Left ventricle myocardium inferior (tissue), 1 donor: ENCODE data around the gene ESR2. TPM values are rescaled to one million over a fixed set of nuclear protein-coding genes. Genes with fewer than 3 reads are reported as not detected.

Experiments
- DNase-seq: peaks from one replicate; pipeline ENCODE4 v3.0.0-alpha.2; 2020
- H3K27ac ChIP-seq: fragments of 200-600 bp; replicated peaks from 2 replicates; pipeline ENCODE4 v1.8.0; 2021
- H3K27me3 ChIP-seq: fragments of 200-600 bp; 2 replicates; pipeline ENCODE4 v1.8.0; 2021; ENCODE audit warnings: low read depth
- H3K36me3 ChIP-seq: fragments of 200-600 bp; 2 replicates; pipeline ENCODE4 v1.8.0; 2021
- H3K4me1 ChIP-seq: fragments of 200-600 bp; 2 replicates; pipeline ENCODE4 v1.8.0; 2021
- H3K4me3 ChIP-seq: fragments of 200-600 bp; 2 replicates; pipeline ENCODE4 v1.8.0; 2021; ENCODE audit warnings: mild to moderate bottlenecking, moderate library complexity
- H3K9me3 ChIP-seq: fragments of 200-600 bp; replicated peaks from 2 replicates; pipeline ENCODE4 v1.8.0; 2021
- intact Hi-C: fragments of 100-400 bp; cut with micrococcal nuclease; formaldehyde crosslinking; loops from one replicate; pipeline ENCODE4 v1.11.0; 2022
- total RNA-seq: library from RNA; stranded (reverse); fragmentation: NEBNext Ultra II Directional; extraction: Animal tissue kit (Norgen Biotek cat#: 25700); gene quantifications from one replicate; pipeline ENCODE4 v1.2.1, GENCODE V29; 2021
- TF ChIP-seq, protein P1 (sequence below): fragments of 200-600 bp; IDR thresholded peaks from 2 replicates; pipeline ENCODE4 v1.8.0; 2021; ENCODE audit warnings: antibody characterized with exemption, mild to moderate bottlenecking, borderline replicate concordance
- donor health status: DM: no; HTN: yes; CAD: no; lungs with severe emphysema.

The ESR2 gene
- total RNA-seq, 1 donor from 2014 or later: 1.0 TPM

DNA sequence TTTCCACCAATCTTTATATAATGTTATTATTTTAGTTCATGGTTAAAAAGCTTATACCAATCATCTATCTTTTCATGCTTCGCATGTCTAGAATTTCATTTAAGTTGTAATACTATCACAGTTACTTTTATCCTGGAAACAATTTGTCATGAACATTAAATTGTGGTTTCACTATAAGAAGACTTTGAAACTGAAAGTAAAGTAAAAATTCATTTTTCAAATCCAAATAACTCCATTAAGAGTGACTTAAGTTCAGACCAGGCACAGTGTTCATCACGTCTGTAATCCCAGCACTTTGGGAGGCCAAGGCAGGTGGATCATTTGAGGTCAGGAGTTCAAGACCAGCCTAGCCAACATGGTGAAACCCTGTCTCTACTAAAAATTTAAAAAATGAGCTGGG lies 12.4 kb downstream of the ESR2 start:
- TF ChIP-seq, protein P1, sequence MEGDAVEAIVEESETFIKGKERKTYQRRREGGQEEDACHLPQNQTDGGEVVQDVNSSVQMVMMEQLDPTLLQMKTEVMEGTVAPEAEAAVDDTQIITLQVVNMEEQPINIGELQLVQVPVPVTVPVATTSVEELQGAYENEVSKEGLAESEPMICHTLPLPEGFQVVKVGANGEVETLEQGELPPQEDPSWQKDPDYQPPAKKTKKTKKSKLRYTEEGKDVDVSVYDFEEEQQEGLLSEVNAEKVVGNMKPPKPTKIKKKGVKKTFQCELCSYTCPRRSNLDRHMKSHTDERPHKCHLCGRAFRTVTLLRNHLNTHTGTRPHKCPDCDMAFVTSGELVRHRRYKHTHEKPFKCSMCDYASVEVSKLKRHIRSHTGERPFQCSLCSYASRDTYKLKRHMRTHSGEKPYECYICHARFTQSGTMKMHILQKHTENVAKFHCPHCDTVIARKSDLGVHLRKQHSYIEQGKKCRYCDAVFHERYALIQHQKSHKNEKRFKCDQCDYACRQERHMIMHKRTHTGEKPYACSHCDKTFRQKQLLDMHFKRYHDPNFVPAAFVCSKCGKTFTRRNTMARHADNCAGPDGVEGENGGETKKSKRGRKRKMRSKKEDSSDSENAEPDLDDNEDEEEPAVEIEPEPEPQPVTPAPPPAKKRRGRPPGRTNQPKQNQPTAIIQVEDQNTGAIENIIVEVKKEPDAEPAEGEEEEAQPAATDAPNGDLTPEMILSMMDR: no peak
- DNase-seq: no peak

DNA sequence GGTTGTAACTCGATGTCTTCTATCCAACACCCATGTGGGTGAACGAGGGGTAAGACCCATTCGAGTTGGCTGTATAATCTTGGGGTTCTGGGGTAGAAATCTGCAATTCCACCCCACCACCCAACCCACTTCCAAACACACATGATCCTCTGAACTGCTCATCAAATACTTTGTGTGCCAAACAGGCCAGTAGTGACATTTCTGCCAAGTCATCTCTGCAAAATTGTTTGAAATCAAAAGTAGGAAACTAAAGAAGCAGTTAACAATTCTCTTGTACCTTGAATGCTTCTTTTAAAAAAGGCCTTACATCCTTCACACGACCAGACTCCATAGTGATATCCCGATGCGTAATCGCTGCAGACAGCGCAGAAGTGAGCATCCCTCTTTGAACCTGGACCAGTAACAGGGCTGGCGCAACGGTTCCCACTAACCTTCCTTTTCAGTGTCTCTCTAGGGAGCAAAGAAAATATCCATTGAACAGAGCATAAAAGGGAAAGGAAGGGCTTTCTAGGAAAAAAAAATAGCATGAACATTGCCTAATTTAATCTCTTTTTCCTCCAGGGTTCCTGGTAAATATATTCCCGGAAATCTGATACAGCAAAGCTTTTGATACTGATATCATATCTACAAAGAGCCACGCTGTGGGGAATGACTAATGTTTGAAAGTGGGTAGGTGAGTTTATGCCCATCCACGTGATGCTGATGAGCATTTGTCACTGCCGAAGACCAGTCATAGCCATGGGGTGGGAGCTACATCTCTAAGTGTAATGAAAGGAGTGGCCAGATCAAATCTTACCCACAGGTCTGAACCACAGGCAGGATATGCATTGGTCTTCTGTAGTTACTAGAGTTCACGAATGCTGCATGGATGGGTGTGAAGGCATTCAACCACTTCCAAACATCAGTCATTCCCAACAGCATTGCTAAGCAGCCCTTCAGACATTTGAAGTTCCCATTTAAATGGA lies 14.2 kb downstream of the ESR2 start:
- intact Hi-C loops: no loop called here
- H3K9me3 ChIP-seq: no peaks in the 10 kb centered on the region
- DNase-seq: no peak
- no peak overlapping the region for H3K27ac ChIP-seq
- TF ChIP-seq, protein P1: no peak
- no peaks in the 10 kb centered on the region for H3K27me3 ChIP-seq
- no peaks in the 10 kb centered on the region for H3K4me1 ChIP-seq
- no peaks in the 10 kb centered on the region for H3K36me3 ChIP-seq
- H3K4me3 ChIP-seq: no peak overlapping the region

More for the DNA sequence above, 12.4 kb downstream of the ESR2 start:
- Histone ChIP-seq H3K36me3 (no peaks in the 10 kb centered on the region), H3K27ac (no peak overlapping the region), H3K4me1 (no peaks in the 10 kb centered on the region), H3K4me3 (no peak overlapping the region), H3K27me3 (no peaks in the 10 kb centered on the region), H3K9me3 (no peaks in the 10 kb centered on the region)
- intact Hi-C loops: no loop called here

DNA sequence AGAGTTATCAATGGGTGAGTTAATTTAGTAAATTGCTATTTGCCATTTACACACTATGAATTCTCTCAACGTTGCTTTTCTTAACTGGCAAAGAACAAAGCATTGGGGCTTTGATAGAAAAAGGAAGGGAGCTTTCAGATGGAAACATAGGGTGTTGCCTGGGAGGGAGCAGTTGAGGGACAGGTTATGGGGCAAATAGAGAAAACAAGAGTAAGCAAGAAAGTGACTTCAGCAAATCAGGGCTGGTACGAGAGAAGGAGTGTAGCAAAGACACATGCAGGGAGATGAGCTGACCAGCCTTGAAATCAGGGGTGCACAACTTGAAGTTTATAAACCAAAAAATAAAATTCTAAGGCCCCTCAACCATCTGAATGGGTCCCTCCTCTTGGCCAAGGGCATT lies 15.7 kb downstream of the ESR2 start:
- Histone ChIP-seq H3K27ac (no peak overlapping the region), H3K9me3 (no peaks in the 10 kb centered on the region), H3K4me1 (no peaks in the 10 kb centered on the region), H3K36me3 (no peaks in the 10 kb centered on the region), H3K27me3 (no peaks in the 10 kb centered on the region), H3K4me3 (no peak overlapping the region)
- TF ChIP-seq, protein P1: no peak
- DNase-seq: no peak
- intact Hi-C loops: no loop called here

DNA sequence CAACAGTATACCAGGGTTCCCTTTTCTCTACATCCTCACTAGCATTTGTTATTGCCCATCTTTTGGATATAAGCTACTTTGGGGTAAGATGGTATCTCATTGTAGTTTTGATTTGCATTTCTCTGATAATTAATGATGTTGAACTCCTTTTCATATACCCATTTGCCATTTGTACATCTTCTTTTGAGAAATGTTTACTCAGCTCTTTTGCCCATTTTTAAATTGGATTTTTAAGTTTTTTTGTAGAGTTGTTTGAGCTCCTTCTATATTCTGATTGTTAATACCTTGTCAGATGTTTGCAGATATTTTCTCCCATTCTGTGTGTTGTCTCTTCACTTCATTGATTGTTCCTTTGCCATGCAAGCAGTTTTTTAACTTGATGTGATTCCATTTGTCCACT lies 22.2 kb downstream of the ESR2 start:
- no peak overlapping the region for H3K27ac ChIP-seq
- TF ChIP-seq, protein P1: no peak
- H3K4me1 ChIP-seq: no peaks in the 10 kb centered on the region
- H3K36me3 ChIP-seq: no peaks in the 10 kb centered on the region
- intact Hi-C loops: no loop called here
- no peak for DNase-seq
- H3K9me3 ChIP-seq: no peaks in the 10 kb centered on the region
- H3K4me3 ChIP-seq: no peak overlapping the region
- H3K27me3 ChIP-seq: no peaks in the 10 kb centered on the region

DNA sequence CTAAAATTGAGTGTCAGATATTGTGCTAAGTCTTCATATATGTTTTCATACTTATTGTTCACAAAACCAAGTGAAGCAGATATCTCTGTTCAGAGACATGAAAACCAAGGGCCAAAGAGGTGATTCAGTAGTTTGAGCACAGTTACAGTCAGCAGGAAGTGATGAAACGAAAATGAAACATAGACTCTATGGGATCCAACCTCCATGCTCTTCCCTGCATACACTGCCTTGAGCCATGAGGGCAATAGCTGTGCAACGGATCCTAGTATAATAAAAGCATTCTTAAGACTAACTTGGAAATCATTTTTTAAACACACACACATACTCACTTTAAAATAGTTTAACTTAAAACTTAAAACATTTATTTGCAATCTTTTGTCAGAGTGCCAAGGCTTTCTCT lies 27.9 kb downstream of the ESR2 start:
- no peak for DNase-seq
- Histone ChIP-seq H3K27ac (no peak overlapping the region), H3K27me3 (no peaks in the 10 kb centered on the region), H3K4me1 (no peaks in the 10 kb centered on the region), H3K9me3 (no peaks in the 10 kb centered on the region), H3K4me3 (no peak overlapping the region), H3K36me3 (no peaks in the 10 kb centered on the region)
- intact Hi-C loops: no loop called here
- TF ChIP-seq, protein P1: no peak
